H9 (cell line): ENCODE measurements around the gene PNMT. TPM values are rescaled to one million over a fixed set of nuclear protein-coding genes. Genes with fewer than 3 reads are reported as not detected.
A peak's percentile ranks its signal among the peaks of the same experiment; 100 is the strongest.

Experiments used
- DNase-seq: peaks from one replicate; pipeline ENCODE4 v3.0.0-alpha.2; 2017
- H2AFZ ChIP-seq: one replicate; pipeline ENCODE4 v1.6.1; 2013; ENCODE audit warnings: mild to moderate bottlenecking, low read length, control low read depth, moderate library complexity
- H2AK5ac ChIP-seq: 2 replicates; pipeline ENCODE4 v1.6.1; 2013; ENCODE audit warnings: low read length, control low read depth, mixed read lengths; ENCODE audit not compliant: insufficient read length
- H2BK120ac ChIP-seq: one replicate; pipeline ENCODE4 v1.6.1; 2013; ENCODE audit warnings: low read depth, mild to moderate bottlenecking, low read length, control low read depth, inconsistent platforms; ENCODE audit not compliant: poor library complexity, severe bottlenecking
- H2BK12ac ChIP-seq: 2 replicates; pipeline ENCODE4 v1.6.1; 2013; ENCODE audit warnings: low read length, control low read depth, mixed read lengths, low read depth; ENCODE audit not compliant: insufficient read length
- H2BK15ac ChIP-seq: 2 replicates; pipeline ENCODE4 v1.6.1; 2013; ENCODE audit warnings: low read depth, low read length, control low read depth
- H2BK20ac ChIP-seq: one replicate; pipeline ENCODE4 v1.6.1; 2013; ENCODE audit warnings: low read depth, mild to moderate bottlenecking, low read length, control low read depth, inconsistent platforms; ENCODE audit not compliant: poor library complexity, severe bottlenecking
- H2BK5ac ChIP-seq: 2 replicates; pipeline ENCODE4 v1.6.1; 2013; ENCODE audit warnings: low read length, control low read depth, mixed read lengths; ENCODE audit not compliant: insufficient read length
- H3K14ac ChIP-seq: 2 replicates; pipeline ENCODE4 v1.6.1; 2013; ENCODE audit warnings: low read length, control low read depth; ENCODE audit not compliant: insufficient read depth
- H3K18ac ChIP-seq: 2 replicates; pipeline ENCODE4 v1.6.1; 2013; ENCODE audit warnings: low read depth, mild to moderate bottlenecking, mixed read lengths, low read length, control low read depth; ENCODE audit not compliant: insufficient read length
- H3K23ac ChIP-seq: 2 replicates; pipeline ENCODE4 v1.6.1; 2013; ENCODE audit warnings: low read length, control low read depth, mixed read lengths, low read depth; ENCODE audit not compliant: insufficient read length
- H3K23me2 ChIP-seq: 2 replicates; pipeline ENCODE4 v1.6.1; 2013; ENCODE audit warnings: low read depth, mild to moderate bottlenecking, mixed read lengths, low read length, control low read depth; ENCODE audit not compliant: insufficient read length, poor library complexity, severe bottlenecking
- H3K27ac ChIP-seq: 2 replicates; pipeline ENCODE4 v1.5.1; 2013; ENCODE audit warnings: low read length, control low read depth, mixed read lengths, low read depth; ENCODE audit not compliant: insufficient read length
- H3K27me3 ChIP-seq: 2 replicates; pipeline ENCODE4 v1.6.1; 2013; ENCODE audit warnings: low read length, control low read depth, inconsistent platforms; ENCODE audit not compliant: insufficient read depth
- H3K4ac ChIP-seq: 2 replicates; pipeline ENCODE4 v1.6.1; 2013; ENCODE audit warnings: low read depth, mild to moderate bottlenecking, control low read depth, inconsistent platforms, low read length, moderate library complexity
- H3K4me1 ChIP-seq: 2 replicates; pipeline ENCODE4 v1.6.1; 2013; ENCODE audit warnings: low read length, control low read depth, inconsistent platforms; ENCODE audit not compliant: insufficient read depth
- H3K4me2 ChIP-seq: 2 replicates; pipeline ENCODE4 v1.6.1; 2013; ENCODE audit warnings: low read length, control low read depth, mixed read lengths; ENCODE audit not compliant: insufficient read length, insufficient read depth
- H3K56ac ChIP-seq: 2 replicates; pipeline ENCODE4 v1.6.1; 2013; ENCODE audit warnings: low read depth, mild to moderate bottlenecking, mixed read lengths, low read length, control low read depth; ENCODE audit not compliant: insufficient read length
- H3K79me1 ChIP-seq: 2 replicates; pipeline ENCODE4 v1.6.1; 2013; ENCODE audit warnings: low read depth, mild to moderate bottlenecking, moderate library complexity, low read length, control low read depth, inconsistent platforms; ENCODE audit not compliant: insufficient read depth, poor library complexity, severe bottlenecking
- H3K79me2 ChIP-seq: 2 replicates; pipeline ENCODE4 v1.6.1; 2013; ENCODE audit warnings: low read length, control low read depth, inconsistent platforms; ENCODE audit not compliant: insufficient read depth
- H3K9ac ChIP-seq: 2 replicates; pipeline ENCODE4 v1.6.1; 2013; ENCODE audit warnings: low read length, control low read depth, mixed read lengths; ENCODE audit not compliant: insufficient read length; ENCODE audit errors: extremely low read depth
- H3K9me3 ChIP-seq: one replicate; pipeline ENCODE4 v1.6.1; 2013; ENCODE audit warnings: low read depth, low read length, inconsistent platforms; ENCODE audit not compliant: control insufficient read depth
- H3T11ph ChIP-seq: one replicate; pipeline ENCODE4 v1.6.1; 2013; ENCODE audit warnings: mild to moderate bottlenecking, low read length, control low read depth, inconsistent platforms
- H4K20me1 ChIP-seq: one replicate; pipeline ENCODE4 v1.6.1; 2013; ENCODE audit not compliant: control insufficient read depth, insufficient read length, insufficient read depth
- H4K5ac ChIP-seq: 2 replicates; pipeline ENCODE4 v1.6.1; 2013; ENCODE audit warnings: low read depth, mild to moderate bottlenecking, mixed read lengths, low read length, control low read depth; ENCODE audit not compliant: insufficient read length
- H4K8ac ChIP-seq: replicated peaks from 2 replicates; pipeline ENCODE4 v1.6.1; 2013; ENCODE audit warnings: low read length, control low read depth, mixed read lengths, low read depth; ENCODE audit not compliant: insufficient read length
- H4K91ac ChIP-seq: 2 replicates; pipeline ENCODE4 v1.6.1; 2013; ENCODE audit warnings: low read depth, mild to moderate bottlenecking, moderate library complexity, mixed read lengths, low read length, control low read depth; ENCODE audit not compliant: insufficient read length
- H3K27ac Mint-ChIP-seq, 3 experiments: 2 replicates in 2 of 3; 3 replicates in 1 of 3; pipeline ENCODE4 v1.8.0; 2020 to 2021; ENCODE audit warnings: mixed read lengths in 3 of 3, mild to moderate bottlenecking in 1 of 3, moderate library complexity in 1 of 3
- H3K27me3 Mint-ChIP-seq: 2 replicates; pipeline ENCODE4 v1.8.0; 2021; ENCODE audit warnings: low read depth, mild to moderate bottlenecking, moderate library complexity, mixed read lengths
- H3K36me3 Mint-ChIP-seq, 3 experiments: 2 replicates in 2 of 3; 3 replicates in 1 of 3; pipeline ENCODE4 v1.8.0; 2020 to 2021; ENCODE audit warnings: low read depth in 3 of 3, mixed read lengths in 3 of 3; ENCODE audit not compliant: insufficient read depth in 1 of 3
- H3K4me1 Mint-ChIP-seq, 2 experiments: 2 replicates each; pipeline ENCODE4 v1.8.0; 2020; ENCODE audit warnings: mixed read lengths in 2 of 2
- H3K4me3 Mint-ChIP-seq, 2 experiments: 2 replicates in 1 of 2; 3 replicates in 1 of 2; pipeline ENCODE4 v1.8.0; 2020 to 2021; ENCODE audit warnings: mild to moderate bottlenecking in 2 of 2, mixed read lengths in 2 of 2, moderate library complexity in 1 of 2
- H3K9me3 Mint-ChIP-seq, 2 experiments: 2 replicates in 1 of 2; 3 replicates in 1 of 2; pipeline ENCODE4 v1.8.0; 2020; ENCODE audit warnings: mild to moderate bottlenecking in 2 of 2, mixed read lengths in 2 of 2, moderate library complexity in 1 of 2
- WGBS: extraction: QIAGEN DNeasy Blood & Tissue Kit; methylation state at CpG from one replicate; pipeline ENCODE4 v1.1.7; 2013; ENCODE audit warnings: missing lambda C conversion rate, low lambda C conversion rate, mixed read lengths; ENCODE audit not compliant: insufficient read length; ENCODE audit errors: extremely low coverage; 5-methylcytosine and 5-hydroxymethylcytosine counted together
- total RNA-seq: library from RNA; stranded (reverse); gene quantifications from 2 replicates; pipeline ENCODE4 v1.2.1, GENCODE V29; 2021
- TF ChIP-seq, protein P1 (sequence below): fragments of 200-600 bp; sonication (generic); conservative IDR thresholded peaks from 3 replicates; pipeline ENCODE4 v1.8.0; 2021; ENCODE audit warnings: antibody characterized with exemption, mild to moderate bottlenecking

Gene PNMT
- total RNA-seq, 1 experiment from 2014 or later, result 2.1 TPM

DNA sequence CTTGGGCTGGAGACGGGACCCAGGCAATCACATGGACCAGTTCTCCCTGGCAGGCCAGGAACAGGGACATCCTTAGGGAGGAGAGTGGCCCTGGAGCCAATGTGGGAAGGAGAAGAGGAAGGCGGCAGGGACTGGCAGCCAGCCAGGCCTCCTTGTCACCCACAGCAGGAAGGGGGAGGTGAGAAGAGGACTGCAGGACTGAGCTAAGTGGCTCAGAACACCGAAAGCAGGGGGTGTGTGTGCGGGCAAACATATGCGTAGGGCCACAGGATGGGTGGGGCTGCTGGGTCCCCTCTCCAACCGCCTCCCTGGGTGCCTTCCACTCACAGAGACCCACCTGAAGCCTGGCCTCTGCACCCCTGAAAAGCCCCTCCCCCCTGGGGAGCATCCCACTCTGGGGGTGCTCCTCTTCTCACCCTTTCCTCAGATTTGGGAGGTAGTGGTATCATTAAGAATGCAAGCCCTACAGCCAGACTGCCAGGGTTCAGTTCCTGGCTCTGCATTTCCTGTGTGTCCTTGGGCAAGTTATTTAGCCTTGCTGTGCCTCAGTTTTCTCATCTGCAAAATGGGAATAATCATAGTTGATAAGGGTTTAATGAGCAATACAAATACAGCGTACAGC is 8.1 kb downstream of the PNMT start:
- Histone ChIP-seq H3K4ac (no peak overlapping the region), H3K56ac (no peak overlapping the region), H2AFZ (no peak overlapping the region), H2AK5ac (no peak overlapping the region), H2BK15ac (no peak overlapping the region), H3K23me2 (no peaks in the 10 kb centered on the region), H3T11ph (no peak overlapping the region), H4K20me1 (no peaks in the 10 kb centered on the region), H3K14ac (no peak overlapping the region), H2BK12ac (no peak overlapping the region), H4K8ac (no peak overlapping the region), H3K27ac (no peak overlapping the region), H3K9ac (no peak overlapping the region), H3K4me1 (no peaks in the 10 kb centered on the region), H4K91ac (no peak overlapping the region), H3K18ac (no peak overlapping the region), H3K4me2 (no peak overlapping the region), H4K5ac (no peak overlapping the region), H2BK120ac (no peak overlapping the region), H3K79me1 (no peaks in the 10 kb centered on the region), H3K9me3 (no peaks in the 10 kb centered on the region), H3K27me3 (no peaks in the 10 kb centered on the region), H3K79me2 (no peaks in the 10 kb centered on the region), H3K23ac (no peak overlapping the region), H2BK5ac (no peak overlapping the region), H2BK20ac (no peak overlapping the region)
- peak overlapping the region in 1 of 3 experiments; percentile 90; a peak in 4 of 7 replicates for H3K27ac Mint-ChIP-seq
- peaks cover 31 to 34% of the 10 kb centered on the region in 2 experiments for H3K4me1 Mint-ChIP-seq
- peaks cover 9% of the 10 kb centered on the region for H3K27me3 Mint-ChIP-seq
- WGBS, result no CpG with 5 or more reads among the region's 7 CpGs
- DNase-seq, result no peak
- TF ChIP-seq, protein P1, sequence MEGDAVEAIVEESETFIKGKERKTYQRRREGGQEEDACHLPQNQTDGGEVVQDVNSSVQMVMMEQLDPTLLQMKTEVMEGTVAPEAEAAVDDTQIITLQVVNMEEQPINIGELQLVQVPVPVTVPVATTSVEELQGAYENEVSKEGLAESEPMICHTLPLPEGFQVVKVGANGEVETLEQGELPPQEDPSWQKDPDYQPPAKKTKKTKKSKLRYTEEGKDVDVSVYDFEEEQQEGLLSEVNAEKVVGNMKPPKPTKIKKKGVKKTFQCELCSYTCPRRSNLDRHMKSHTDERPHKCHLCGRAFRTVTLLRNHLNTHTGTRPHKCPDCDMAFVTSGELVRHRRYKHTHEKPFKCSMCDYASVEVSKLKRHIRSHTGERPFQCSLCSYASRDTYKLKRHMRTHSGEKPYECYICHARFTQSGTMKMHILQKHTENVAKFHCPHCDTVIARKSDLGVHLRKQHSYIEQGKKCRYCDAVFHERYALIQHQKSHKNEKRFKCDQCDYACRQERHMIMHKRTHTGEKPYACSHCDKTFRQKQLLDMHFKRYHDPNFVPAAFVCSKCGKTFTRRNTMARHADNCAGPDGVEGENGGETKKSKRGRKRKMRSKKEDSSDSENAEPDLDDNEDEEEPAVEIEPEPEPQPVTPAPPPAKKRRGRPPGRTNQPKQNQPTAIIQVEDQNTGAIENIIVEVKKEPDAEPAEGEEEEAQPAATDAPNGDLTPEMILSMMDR, result no peak
- H3K9me3 Mint-ChIP-seq, result no peaks in the 10 kb centered on the region
- no peak overlapping the region for H3K4me3 Mint-ChIP-seq
- peaks cover 3 to 13% (median 8%) of the 10 kb centered on the region in 3 experiments; a peak in 6 of 7 replicates for H3K36me3 Mint-ChIP-seq
